ENCODE data around the gene UBL4A. TPM values are rescaled to one million over a fixed set of nuclear protein-coding genes. Genes with fewer than 3 reads are reported as not detected.

The UBL4A gene
- total and polyA plus RNA-seq, 2 donors = 20.4 to 49.9 TPM

GRCh38 chrX:154483325-154483724 lies 3.1 kb downstream of the UBL4A start:
- DNase-seq (ENCODE audit: extremely low spot score) = no peak
- no peak overlapping the region for H3K4me3 ChIP-seq (ENCODE audit: low read depth, low read length)
- WGBS = 84% methylated on average over 7 of the region's 7 CpGs
- H3K36me3 ChIP-seq (ENCODE audit: insufficient read depth) = peaks cover 1% of the 10 kb centered on the region
- no peaks in the 10 kb centered on the region for H3K4me1 ChIP-seq (ENCODE audit: insufficient read depth)
- H3K27ac ChIP-seq (ENCODE audit: low read depth) = no peak overlapping the region

GRCh38 chrX:154482786-154483185 lies 3.6 kb downstream of the UBL4A start:
- H3K36me3 ChIP-seq (ENCODE audit: insufficient read depth) = peaks cover 1% of the 10 kb centered on the region
- no peak overlapping the region for H3K4me3 ChIP-seq (ENCODE audit: low read depth, low read length)
- H3K27ac ChIP-seq (ENCODE audit: low read depth) = no peak overlapping the region
- H3K4me1 ChIP-seq (ENCODE audit: insufficient read depth) = no peaks in the 10 kb centered on the region
- no peak for DNase-seq (ENCODE audit: extremely low spot score)
- WGBS = 70% methylated on average over 7 of the region's 7 CpGs

GRCh38 chrX:154481911-154482601 lies 4.4 kb downstream of the UBL4A start:
- H3K4me3 ChIP-seq (ENCODE audit: low read depth, low read length) = no peak overlapping the region
- H3K36me3 ChIP-seq (ENCODE audit: insufficient read depth) = peaks cover 1% of the 10 kb centered on the region
- 77% methylated on average over 14 of the region's 14 CpGs for WGBS
- no peak overlapping the region for H3K27ac ChIP-seq (ENCODE audit: low read depth)
- DNase-seq (ENCODE audit: extremely low spot score) = no peak
- no peaks in the 10 kb centered on the region for H3K4me1 ChIP-seq (ENCODE audit: insufficient read depth)

- H3K27ac ChIP-seq (ENCODE audit: low read depth) = no peak overlapping the region
- H3K36me3 ChIP-seq (ENCODE audit: insufficient read depth) = peaks cover 1% of the 10 kb centered on the region
- H3K4me1 ChIP-seq (ENCODE audit: insufficient read depth) = no peaks in the 10 kb centered on the region
- WGBS = 91% methylated on average over 5 of the region's 5 CpGs
- no peak overlapping the region for H3K4me3 ChIP-seq (ENCODE audit: low read depth, low read length)
- DNase-seq (ENCODE audit: extremely low spot score) = no peak
These were observed 5.2 kb downstream of the UBL4A start for GRCh38 chrX:154481195-154481594.

GRCh38 chrX:154478728-154479622 lies 7.4 kb downstream of the UBL4A start, which contains the start of gene LAGE3:
Gene LAGE3, minus strand, starts transcription at chrX:154479281. Its CDS starts 366 bp downstream, at chrX:154478915.
- Histone ChIP-seq H3K36me3 (ENCODE audit: insufficient read depth) (peaks cover 1% of the 10 kb centered on the region), H3K27ac (ENCODE audit: low read depth) (peak within 1 kb of the TSS; percentile 50), H3K4me3 (ENCODE audit: low read depth, low read length) (peak within 1 kb of the TSS; percentile 51), H3K4me1 (ENCODE audit: insufficient read depth) (no peaks in the 10 kb centered on the region)
- WGBS = 3% methylated on average over 83 of the region's 85 CpGs
- DNase-seq (ENCODE audit: extremely low spot score) = peak; percentile 52

- no peak for DNase-seq (ENCODE audit: extremely low spot score)
- Histone ChIP-seq H3K36me3 (ENCODE audit: insufficient read depth) (no peaks in the 10 kb centered on the region), H3K27ac (ENCODE audit: low read depth) (peak overlapping the region; percentile 50), H3K4me1 (ENCODE audit: insufficient read depth) (no peaks in the 10 kb centered on the region), H3K4me3 (ENCODE audit: low read depth, low read length) (peak overlapping the region; percentile 51)
- 51% methylated on average over 24 of the region's 24 CpGs for WGBS
These were observed 8.4 kb downstream of the UBL4A start for GRCh38 chrX:154477891-154478477.

GRCh38 chrX:154476821-154477220 lies 9.6 kb downstream of the UBL4A start:
- Histone ChIP-seq H3K4me3 (ENCODE audit: low read depth, low read length) (no peak overlapping the region), H3K27ac (ENCODE audit: low read depth) (no peak overlapping the region), H3K36me3 (ENCODE audit: insufficient read depth) (no peaks in the 10 kb centered on the region), H3K4me1 (ENCODE audit: insufficient read depth) (no peaks in the 10 kb centered on the region)
- DNase-seq (ENCODE audit: extremely low spot score) = no peak
- 71% methylated on average over 8 of the region's 8 CpGs for WGBS

- DNase-seq (ENCODE audit: extremely low spot score) = no peak
- Histone ChIP-seq H3K36me3 (ENCODE audit: insufficient read depth) (no peaks in the 10 kb centered on the region), H3K4me1 (ENCODE audit: insufficient read depth) (no peaks in the 10 kb centered on the region), H3K27ac (ENCODE audit: low read depth) (no peak overlapping the region), H3K4me3 (ENCODE audit: low read depth, low read length) (no peak overlapping the region)
- WGBS = 85% methylated on average over 7 of the region's 7 CpGs
These were observed 12.7 kb downstream of the UBL4A start for GRCh38 chrX:154473683-154474082.

GRCh38 chrX:154472685-154473632 lies 13.5 kb downstream of the UBL4A start:
- WGBS = 80% methylated on average over 28 of the region's 28 CpGs
- no peaks in the 10 kb centered on the region for H3K4me1 ChIP-seq (ENCODE audit: insufficient read depth)
- DNase-seq (ENCODE audit: extremely low spot score) = no peak
- H3K27ac ChIP-seq (ENCODE audit: low read depth) = no peak overlapping the region
- no peak overlapping the region for H3K4me3 ChIP-seq (ENCODE audit: low read depth, low read length)
- H3K36me3 ChIP-seq (ENCODE audit: insufficient read depth) = no peaks in the 10 kb centered on the region

- Histone ChIP-seq H3K27ac (ENCODE audit: low read depth) (no peak overlapping the region), H3K4me3 (ENCODE audit: low read depth, low read length) (no peak overlapping the region), H3K4me1 (ENCODE audit: insufficient read depth) (no peaks in the 10 kb centered on the region), H3K36me3 (ENCODE audit: insufficient read depth) (no peaks in the 10 kb centered on the region)
- no peak for DNase-seq (ENCODE audit: extremely low spot score)
- WGBS = 86% methylated on average over 23 of the region's 23 CpGs
These were observed 14.4 kb downstream of the UBL4A start for GRCh38 chrX:154471839-154472684.

- Histone ChIP-seq H3K4me3 (ENCODE audit: low read depth, low read length) (no peak overlapping the region), H3K27ac (ENCODE audit: low read depth) (no peak overlapping the region), H3K4me1 (ENCODE audit: insufficient read depth) (no peaks in the 10 kb centered on the region), H3K36me3 (ENCODE audit: insufficient read depth) (no peaks in the 10 kb centered on the region)
- WGBS = 88% methylated on average over 23 of the region's 23 CpGs
- DNase-seq (ENCODE audit: extremely low spot score) = no peak
These were observed 15.4 kb downstream of the UBL4A start for GRCh38 chrX:154470914-154471568.

- Histone ChIP-seq H3K4me1 (ENCODE audit: insufficient read depth) (no peaks in the 10 kb centered on the region), H3K4me3 (ENCODE audit: low read depth, low read length) (no peak overlapping the region), H3K27ac (ENCODE audit: low read depth) (no peak overlapping the region), H3K36me3 (ENCODE audit: insufficient read depth) (no peaks in the 10 kb centered on the region)
- no peak for DNase-seq (ENCODE audit: extremely low spot score)
- WGBS = 94% methylated on average over 14 of the region's 14 CpGs
These were observed 16.0 kb downstream of the UBL4A start for GRCh38 chrX:154470434-154470833.
